HG03354 (cell line): Measurements from ENCODE around the gene FBLN1.
"Not testable (repeated sequence)": the region's sequence is repeated elsewhere in the genome, so short reads cannot be mapped to it uniquely, and the experiment has no call there.

Source experiments
- ATAC-seq: cut with Tn5 transposase; IDR thresholded peaks from one replicate; pipeline ENCODE4 v1.9.1; 2021; ENCODE audit warnings: mild to moderate bottlenecking; ENCODE audit not compliant: unreplicated experiment, poor library complexity, severe bottlenecking

FBLN1 gene

GRCh38 chr22:45579806-45580725 lies 77.4 kb downstream of the FBLN1 start:
- ATAC-seq, result no peak

GRCh38 chr22:45580726-45581381 lies 78.2 kb downstream of the FBLN1 start:
- no peak for ATAC-seq

- no peak for ATAC-seq
These were observed 78.9 kb downstream of the FBLN1 start for GRCh38 chr22:45581549-45582080.

- no peak for ATAC-seq
These were observed 79.7 kb downstream of the FBLN1 start for GRCh38 chr22:45582236-45582954.

GRCh38 chr22:45582955-45583320 lies 80.3 kb downstream of the FBLN1 start:
- ATAC-seq, result no peak

- no peak for ATAC-seq
These were observed 80.8 kb downstream of the FBLN1 start for GRCh38 chr22:45583504-45583903.

- ATAC-seq, result no peak
These were observed 81.5 kb downstream of the FBLN1 start for GRCh38 chr22:45584121-45584570.

GRCh38 chr22:45584621-45585436 lies 82.1 kb downstream of the FBLN1 start:
- ATAC-seq, result no peak

GRCh38 chr22:45585437-45585755 lies 82.7 kb downstream of the FBLN1 start:
- no peak for ATAC-seq

- ATAC-seq, result no peak
These were observed 83.4 kb downstream of the FBLN1 start for GRCh38 chr22:45585946-45586540.

GRCh38 chr22:45586651-45587405 lies 84.1 kb downstream of the FBLN1 start:
- ATAC-seq, result no peak

- ATAC-seq, result no peak
These were observed 85.2 kb downstream of the FBLN1 start for GRCh38 chr22:45587638-45588505.

- no peak for ATAC-seq
These were observed 86.9 kb downstream of the FBLN1 start for GRCh38 chr22:45589556-45589955.

GRCh38 chr22:45590262-45590661 lies 87.6 kb downstream of the FBLN1 start:
- ATAC-seq, result no peak

- not testable (repeated sequence) for ATAC-seq
These were observed 89.0 kb downstream of the FBLN1 start for GRCh38 chr22:45591633-45592213.

GRCh38 chr22:45594123-45594941 lies 91.6 kb downstream of the FBLN1 start:
- no peak for ATAC-seq
